AG04449 (cell line): Measurements from ENCODE around the gene N4BP2L1.

Source experiments
- CTCF ChIA-PET: fragments of 350-600 bp; formaldehyde crosslinking; extraction: SDS; loops from one replicate; lab custom pipeline; 2021; ENCODE audit warnings: antibody characterized with exemption; lab: Yijun Ruan, JAX
- POLR2A ChIA-PET: fragments of 400-600, 350-600 bp; formaldehyde crosslinking; extraction: SDS; loops from one replicate; lab custom pipeline; 2020; ENCODE audit warnings: antibody characterized with exemption, inconsistent platforms; lab: Yijun Ruan, JAX
- DNase-seq: peaks from one replicate; pipeline ENCODE4 v3.0.0-alpha.2; 2010; ENCODE audit warnings: low read depth, low spot score
- H3K4me3 ChIP-seq: 2 replicates; pipeline ENCODE4 v1.5.1; 2011; ENCODE audit warnings: low read depth, mild to moderate bottlenecking, control low read depth, low read length
- CTCF ChIP-seq: IDR thresholded peaks from one replicate; pipeline ENCODE4 v1.5.1; 2011; ENCODE audit warnings: mild to moderate bottlenecking, moderate library complexity, low read length, control low read depth, inconsistent platforms; ENCODE audit not compliant: insufficient read depth; ENCODE audit errors: missing control alignments

N4BP2L1 gene

GRCh38 chr13:32409001-32409313, 19.0 kb downstream of the N4BP2L1 start:
- CTCF ChIA-PET, result interaction anchor here (0.9 to 1.7 kb wide), 3 partner anchors 28 to 39 kb away, joined by 3 to 4 read pairs (median 4); no protein-coding TSS in a partner anchor
- no peak for TF ChIP-seq CTCF
- H3K4me3 ChIP-seq, result no peak overlapping the region
- POLR2A ChIA-PET, result no interaction called here
- no peak for DNase-seq

- no peak for TF ChIP-seq CTCF
- CTCF ChIA-PET, result interaction anchor here (0.9 to 1.7 kb wide), 3 partner anchors 28 to 40 kb away, joined by 3 to 4 read pairs (median 4); no protein-coding TSS in a partner anchor
- no peak for DNase-seq
Measured at GRCh38 chr13:32408296-32409000, 19.5 kb downstream of the N4BP2L1 start.

GRCh38 chr13:32407854-32408253, 20.1 kb downstream of the N4BP2L1 start:
- no peak overlapping the region for H3K4me3 ChIP-seq
- TF ChIP-seq CTCF, result no peak
- DNase-seq, result no peak
- POLR2A ChIA-PET, result no interaction called here
- CTCF ChIA-PET, result no interaction called here

More at GRCh38 chr13:32408296-32409000, 19.5 kb downstream of the N4BP2L1 start:
- no peak overlapping the region for H3K4me3 ChIP-seq
- POLR2A ChIA-PET, result no interaction called here

- CTCF ChIA-PET, result no interaction called here
- TF ChIP-seq CTCF, result no peak
- DNase-seq, result no peak
- H3K4me3 ChIP-seq, result no peak overlapping the region
- POLR2A ChIA-PET, result no interaction called here
Measured at GRCh38 chr13:32403108-32403507, 24.8 kb downstream of the N4BP2L1 start.

- H3K4me3 ChIP-seq, result no peak overlapping the region
- no peak for DNase-seq
- CTCF ChIA-PET, result interaction anchor here (2.1 kb wide), 1 partner anchor 10 kb away, joined by 9 read pairs; no protein-coding TSS in a partner anchor
- no peak for TF ChIP-seq CTCF
- POLR2A ChIA-PET, result no interaction called here
Measured at GRCh38 chr13:32391101-32391619, 36.8 kb downstream of the N4BP2L1 start.

- CTCF ChIA-PET, result interaction anchor here (2.1 kb wide), 1 partner anchor 9 kb away, joined by 9 read pairs; no protein-coding TSS in a partner anchor
- no peak overlapping the region for H3K4me3 ChIP-seq
- POLR2A ChIA-PET, result no interaction called here
- TF ChIP-seq CTCF, result no peak
- no peak for DNase-seq
Measured at GRCh38 chr13:32390484-32390883, 37.4 kb downstream of the N4BP2L1 start.
